CD14-positive monocyte (primary cell): ENCODE data around the gene FASN. TPM values are rescaled to one million over a fixed set of nuclear protein-coding genes. Genes with fewer than 3 reads are reported as not detected.

Experiments used
- DNase-seq, 3 donors: peaks; one replicate each; pipeline ENCODE4 v3.0.0-alpha.2; 2011 to 2022
- H2AFZ ChIP-seq: 2 replicates; pipeline ENCODE4 v1.6.0; 2012; ENCODE audit warnings: mild to moderate bottlenecking, low read depth, low read length, inconsistent platforms; ENCODE audit not compliant: insufficient read depth, poor library complexity, severe bottlenecking
- H3K27ac ChIP-seq, 2 donors: 1 replicate in 1 of 2; 2 replicates in 1 of 2; pipeline ENCODE4 v1.5.1; 2012 to 2013; ENCODE audit warnings: low read length in 2 of 2, control low read depth in 1 of 2, inconsistent platforms in 1 of 2, low read depth in 1 of 2, mild to moderate bottlenecking in 1 of 2
- H3K27me3 ChIP-seq, 2 donors: one replicate each; pipeline versions ENCODE4 v1.6.0 to v1.6.1; 2011 to 2013; ENCODE audit warnings: low read length in 2 of 2; ENCODE audit not compliant: control insufficient read depth in 2 of 2, insufficient read depth in 2 of 2
- H3K36me3 ChIP-seq, 2 donors: replicated peaks in 1 of 2; 1 replicate in 1 of 2; 2 replicates in 1 of 2; pipeline versions ENCODE4 v1.5.1 to v1.6.1; 2012 to 2013; ENCODE audit warnings: low read length in 2 of 2, control low read depth in 1 of 2, inconsistent platforms in 1 of 2, mild to moderate bottlenecking in 1 of 2; ENCODE audit not compliant: insufficient read depth in 2 of 2, control insufficient read depth in 1 of 2
- H3K4me1 ChIP-seq, 2 donors: 1 replicate in 1 of 2; 2 replicates in 1 of 2; pipeline versions ENCODE4 v1.5.1 to v1.6.1; 2012 to 2013; ENCODE audit warnings: low read length in 2 of 2, control low read depth in 1 of 2, inconsistent platforms in 1 of 2, mild to moderate bottlenecking in 1 of 2, moderate library complexity in 1 of 2; ENCODE audit not compliant: insufficient read depth in 2 of 2, control insufficient read depth in 1 of 2
- H3K4me2 ChIP-seq: replicated peaks from 2 replicates; pipeline ENCODE3; 2012; ENCODE audit warnings: low read length, moderate library complexity, mild to moderate bottlenecking; ENCODE audit not compliant: poor library complexity, severe bottlenecking; ENCODE audit errors: extremely low read depth
- H3K4me3 ChIP-seq, 3 experiments: fragments of 200-600 bp in 1 of 3; sonication (generic) in 1 of 3; replicated peaks in 1 of 3; 1 replicate in 2 of 3; 2 replicates in 1 of 3; pipeline ENCODE4 v1.5.1; 2011 to 2013; ENCODE audit warnings: low read length in 3 of 3, mild to moderate bottlenecking in 3 of 3, control low read depth in 2 of 3, low read depth in 2 of 3, inconsistent platforms in 1 of 3, moderate library complexity in 1 of 3
- H3K79me2 ChIP-seq: 2 replicates; pipeline ENCODE4 v1.6.0; 2012; ENCODE audit warnings: mild to moderate bottlenecking, control low read depth, inconsistent platforms, low read length, moderate library complexity; ENCODE audit not compliant: insufficient read depth
- H3K9ac ChIP-seq: 2 replicates; pipeline ENCODE4 v1.6.0; 2017; ENCODE audit warnings: low read length, mild to moderate bottlenecking; ENCODE audit not compliant: insufficient read depth, poor library complexity, severe bottlenecking
- H3K9me3 ChIP-seq, 2 donors: replicated peaks in 1 of 2; 1 replicate in 1 of 2; 2 replicates in 1 of 2; pipeline versions ENCODE4 v1.5.1 to v1.6.1; 2012 to 2013; ENCODE audit warnings: low read length in 2 of 2, control low read depth in 1 of 2; ENCODE audit not compliant: control insufficient read depth in 1 of 2, insufficient read depth in 1 of 2
- H4K20me1 ChIP-seq: 2 replicates; pipeline ENCODE4 v1.6.0; 2012; ENCODE audit warnings: mild to moderate bottlenecking, low read length, control low read depth, moderate library complexity; ENCODE audit not compliant: insufficient read depth
- H3K27ac Mint-ChIP-seq, 7 donors: one replicate each; pipeline ENCODE4 v1.8.0; 2020; ENCODE audit warnings: mild to moderate bottlenecking in 7 of 7, mixed read lengths in 7 of 7, moderate library complexity in 6 of 7, inconsistent platforms in 2 of 7
- H3K27me3 Mint-ChIP-seq, 3 donors: one replicate each; pipeline ENCODE4 v1.8.0; 2021 to 2022; ENCODE audit warnings: low read depth in 3 of 3, mild to moderate bottlenecking in 3 of 3, mixed read lengths in 3 of 3, moderate library complexity in 3 of 3, inconsistent platforms in 1 of 3
- H3K36me3 Mint-ChIP-seq, 2 donors: one replicate each; pipeline ENCODE4 v1.8.0; 2020; ENCODE audit warnings: mixed read lengths in 2 of 2, inconsistent platforms in 1 of 2, mild to moderate bottlenecking in 1 of 2
- H3K4me1 Mint-ChIP-seq: one replicate; pipeline ENCODE4 v1.8.0; 2020; ENCODE audit warnings: mild to moderate bottlenecking, mixed read lengths
- H3K4me3 Mint-ChIP-seq, 2 donors: one replicate each; pipeline ENCODE4 v1.8.0; 2020; ENCODE audit warnings: mild to moderate bottlenecking in 2 of 2, mixed read lengths in 2 of 2, moderate library complexity in 1 of 2
- H3K9me3 Mint-ChIP-seq, 7 donors: one replicate each; pipeline ENCODE4 v1.8.0; 2020 to 2022; ENCODE audit warnings: mixed read lengths in 7 of 7, mild to moderate bottlenecking in 6 of 7, moderate library complexity in 6 of 7, inconsistent platforms in 2 of 7
- CTCF ChIP-seq: fragments of 200-600 bp; IDR thresholded peaks from one replicate; pipeline ENCODE4 v1.8.0; 2022; ENCODE audit warnings: antibody characterized with exemption, mild to moderate bottlenecking
- WGBS: methylation state at CpG from one replicate; pipeline ENCODE4 v1.1.5; 2013; ENCODE audit warnings: missing lambda C conversion rate; ENCODE audit not compliant: insufficient coverage; 5-methylcytosine and 5-hydroxymethylcytosine counted together
- intact Hi-C, 2 donors: fragments of 100-400 bp; cut with micrococcal nuclease; formaldehyde crosslinking; loops; one replicate each; pipeline versions ENCODE4 v1.15.0 to v1.15.1; 2023
- polyA plus RNA-seq, 3 donors: library from polyadenylated mRNA; depleted of rRNA in 1 of 3; unstranded in 2 of 3; stranded (reverse) in 1 of 3; fragments of 300-500 nt in 2 of 3; fragments of >200 nt in 1 of 3; fragmentation: Illumina TruSeq in 2 of 3; gene quantifications; 1 replicate in 2 of 3; 2 replicates in 1 of 3; pipeline ENCODE4 v1.2.3, GENCODE V29; 2012 to 2021

Gene FASN
- polyA plus RNA-seq, 3 donors: 0.08 to 8.4 (median 0.13) TPM

- Histone ChIP-seq H4K20me1 (no peaks in the 10 kb centered on the region), H3K36me3 (peaks cover 0 to 3% of the 10 kb centered on the region in 2 donors), H3K27ac (no peak overlapping the region), H3K9me3 (no peaks in the 10 kb centered on the region), H3K27me3 (no peaks in the 10 kb centered on the region), H3K4me1 (peaks cover 4 to 7% of the 10 kb centered on the region in 2 donors), H3K4me3 (no peak overlapping the region), H3K9ac (no peak overlapping the region), H3K79me2 (no peaks in the 10 kb centered on the region), H3K4me2 (no peak overlapping the region), H2AFZ (no peak overlapping the region)
- WGBS: 91% methylated on average over 24 of the region's 35 CpGs
- Mint-ChIP-seq H3K36me3 (peaks cover 12 to 15% of the 10 kb centered on the region in 2 donors), H3K4me3 (no peak overlapping the region), H3K4me1 (peaks cover 6% of the 10 kb centered on the region), H3K27ac (no peak overlapping the region), H3K9me3 (peaks cover 0 to 2% (median 0%) of the 10 kb centered on the region in 7 donors), H3K27me3 (peaks cover 0 to 2% (median 0%) of the 10 kb centered on the region in 3 donors)
- no peak for DNase-seq
- intact Hi-C loops: no loop called here
- no peak for TF ChIP-seq CTCF
Observed at GRCh38 chr17:82126556-82127314, 28.7 kb upstream of the FASN start.

GRCh38 chr17:82124101-82124500 lies 26.1 kb upstream of the FASN start:
- Histone ChIP-seq H3K36me3 (peaks cover 0 to 3% of the 10 kb centered on the region in 2 donors), H3K9me3 (no peaks in the 10 kb centered on the region), H3K79me2 (no peaks in the 10 kb centered on the region), H3K9ac (no peak overlapping the region), H4K20me1 (no peaks in the 10 kb centered on the region), H3K4me3 (no peak overlapping the region), H3K4me1 (peaks cover 4 to 7% of the 10 kb centered on the region in 2 donors), H3K27ac (no peak overlapping the region), H2AFZ (no peak overlapping the region), H3K27me3 (no peaks in the 10 kb centered on the region), H3K4me2 (no peak overlapping the region)
- no peak for TF ChIP-seq CTCF
- H3K4me1 Mint-ChIP-seq: peaks cover 7% of the 10 kb centered on the region
- H3K4me3 Mint-ChIP-seq: no peak overlapping the region
- H3K9me3 Mint-ChIP-seq: peaks cover 0 to 2% (median 0%) of the 10 kb centered on the region in 7 donors
- H3K27ac Mint-ChIP-seq: no peak overlapping the region
- 96% methylated on average over 2 of the region's 4 CpGs for WGBS
- peaks cover 15 to 17% of the 10 kb centered on the region in 2 donors for H3K36me3 Mint-ChIP-seq
- DNase-seq: no peak
- peaks cover 0 to 2% (median 0%) of the 10 kb centered on the region in 3 donors for H3K27me3 Mint-ChIP-seq
- intact Hi-C loops: no loop called here
